IPS-NIHi7 (cell line): Measurements from ENCODE around the gene EVL.
"Not testable (repeated sequence)": the region's sequence is repeated elsewhere in the genome, so short reads cannot be mapped to it uniquely, and the experiment has no call there.

Experiments used
- DNase-seq: peaks from one replicate; pipeline ENCODE4 v3.0.0; 2012; ENCODE audit warnings: mixed read lengths; ENCODE audit errors: extremely low spot score

Gene EVL

GRCh38 chr14:100065111-100065871 is at the start of gene EVL:
TSS of gene EVL (plus strand) at chr14:100065422. CDS start at chr14:100065501, 79 bp downstream.
- no peak for DNase-seq

GRCh38 chr14:100017553-100017952 is 47.7 kb upstream of the EVL start:
- DNase-seq, result no peak

GRCh38 chr14:100018054-100018453 is 47.2 kb upstream of the EVL start:
- DNase-seq, result no peak

DNA sequence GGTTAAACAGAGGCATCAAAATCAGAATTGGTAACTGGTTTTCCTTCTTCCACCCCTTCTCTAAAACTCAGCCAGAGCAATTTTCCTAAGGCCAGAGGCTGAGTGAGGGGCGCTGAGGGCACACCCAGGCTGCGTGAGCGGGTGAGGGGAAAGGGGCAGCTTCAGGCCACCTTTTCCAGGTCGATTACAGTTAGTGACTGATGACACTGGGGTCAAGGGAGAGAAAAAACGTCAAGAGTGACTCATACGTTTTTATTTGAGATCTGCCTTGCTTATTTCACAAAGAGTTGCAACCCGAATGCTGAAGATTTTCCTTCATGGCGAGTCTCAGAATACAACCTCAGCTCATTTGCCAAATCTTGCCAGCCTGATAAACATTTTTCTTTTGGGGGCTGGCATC is 46.7 kb upstream of the EVL start:
- no peak for DNase-seq

DNA sequence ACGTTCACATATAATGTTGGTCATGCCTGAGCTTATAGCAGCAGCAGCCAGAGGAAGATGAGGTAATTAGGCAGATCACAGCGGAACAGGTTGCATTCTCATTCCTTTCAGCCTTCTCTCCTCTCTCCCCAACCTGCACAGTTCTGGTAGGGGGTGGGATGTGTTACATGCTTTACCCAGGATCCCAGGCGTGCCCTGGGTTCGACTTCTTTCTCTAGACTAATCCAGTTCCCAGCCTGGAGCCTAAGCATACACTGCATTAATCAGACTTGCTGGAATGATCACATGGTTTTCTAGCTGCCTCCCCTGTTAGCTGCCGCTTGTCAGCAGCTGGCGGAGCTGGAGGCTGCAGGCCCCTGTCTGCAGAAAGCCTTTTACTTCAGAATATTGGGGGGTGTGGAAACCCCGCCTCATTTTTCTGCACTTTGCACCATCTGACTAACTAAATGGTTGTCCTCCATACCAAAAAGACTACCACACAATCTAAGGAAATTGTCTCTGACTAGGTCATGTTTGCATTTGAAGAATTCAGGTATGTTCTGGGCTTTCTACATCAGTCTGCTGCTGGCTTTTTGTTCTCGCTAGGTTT is 46.0 kb upstream of the EVL start:
- DNase-seq, result no peak

GRCh38 chr14:100020629-100021028 is 44.6 kb upstream of the EVL start:
- no peak for DNase-seq

DNA sequence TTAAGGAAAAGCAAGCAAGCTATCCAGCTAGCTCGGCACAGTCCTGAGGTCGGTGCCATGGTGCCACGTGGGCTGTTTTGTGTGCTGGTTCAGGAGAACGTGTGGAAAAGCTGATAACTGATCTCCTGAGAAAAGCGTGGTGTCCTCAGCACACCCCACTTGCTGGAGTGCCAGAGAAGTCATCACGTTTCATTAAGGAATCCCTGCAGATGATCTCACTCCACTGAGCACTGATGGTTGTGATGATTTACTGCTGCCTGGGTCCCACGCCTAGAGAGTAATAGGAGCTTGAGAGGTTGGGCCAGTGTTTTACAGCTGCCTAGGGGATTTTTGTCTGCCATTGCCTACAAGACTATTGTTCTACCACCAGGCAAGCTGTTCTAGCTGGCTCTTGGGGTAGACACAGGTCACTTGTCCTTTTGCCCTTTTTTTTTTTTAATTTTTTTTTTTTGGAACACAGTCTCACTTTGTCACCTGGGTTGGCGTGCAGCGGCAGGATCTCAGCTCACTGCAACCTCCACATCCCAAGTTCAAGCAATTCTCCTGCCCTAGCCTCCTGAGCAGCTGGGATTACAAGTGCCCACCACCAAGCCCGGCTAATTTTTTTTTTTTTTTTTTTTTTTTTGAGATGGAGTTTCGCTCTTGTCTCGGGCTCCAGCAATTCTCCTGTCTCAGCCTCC is 42.3 kb upstream of the EVL start:
- DNase-seq, result no peak

DNA sequence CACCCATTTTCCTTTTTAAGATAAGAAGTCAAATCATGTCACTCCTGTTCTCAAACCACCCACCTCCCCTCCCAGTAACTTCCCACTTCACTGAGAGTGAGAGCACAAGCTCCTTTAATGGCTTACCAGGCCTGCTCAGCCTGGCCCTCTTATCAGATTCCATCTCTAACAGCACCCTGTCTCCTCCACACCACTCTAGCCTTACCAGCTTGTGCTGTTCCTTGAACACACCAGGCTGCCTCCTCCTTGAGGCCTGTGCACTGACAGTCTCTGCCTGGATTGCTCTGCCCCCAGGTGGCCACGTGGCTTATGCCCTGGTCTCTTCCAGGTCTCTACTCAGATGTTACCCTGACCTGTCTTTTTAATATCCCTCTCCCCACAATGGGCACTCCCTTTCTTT is 40.1 kb upstream of the EVL start:
- peak; percentile 80 for DNase-seq

- DNase-seq, result no peak
Measured at GRCh38 chr14:100027771-100028490, 37.3 kb upstream of the EVL start.

DNA sequence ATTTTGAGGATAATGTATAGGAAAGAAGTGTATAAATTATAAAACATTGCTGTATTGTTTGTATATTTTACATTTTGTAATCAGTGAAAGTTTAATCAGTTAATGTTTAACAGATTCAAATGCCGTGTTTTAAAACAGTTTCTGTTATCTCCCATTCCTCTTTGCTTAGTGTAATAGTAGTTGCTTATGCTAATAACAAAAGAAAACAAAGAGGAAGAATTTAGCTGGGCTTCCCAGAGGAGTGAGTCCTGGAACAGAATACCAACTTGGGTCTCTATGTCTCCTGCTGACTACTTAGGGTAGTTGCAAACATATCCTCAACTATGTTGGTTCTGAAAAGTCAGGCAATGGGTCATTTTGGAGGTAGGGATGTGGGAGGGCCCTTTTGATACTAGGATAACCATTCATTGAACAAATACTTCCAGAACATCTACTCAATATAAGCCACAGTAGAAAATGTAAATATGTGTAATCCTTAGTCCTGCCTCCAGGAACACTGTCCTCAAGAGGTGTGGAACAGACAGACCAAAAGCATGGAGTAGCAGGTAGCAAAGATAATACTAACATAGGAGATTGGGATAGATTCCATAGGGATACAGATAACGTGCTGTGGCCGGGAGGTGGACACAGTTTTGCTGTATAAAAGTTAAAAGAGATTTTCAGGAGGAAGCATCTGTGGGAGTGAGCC is 36.1 kb upstream of the EVL start:
- no peak for DNase-seq

DNA sequence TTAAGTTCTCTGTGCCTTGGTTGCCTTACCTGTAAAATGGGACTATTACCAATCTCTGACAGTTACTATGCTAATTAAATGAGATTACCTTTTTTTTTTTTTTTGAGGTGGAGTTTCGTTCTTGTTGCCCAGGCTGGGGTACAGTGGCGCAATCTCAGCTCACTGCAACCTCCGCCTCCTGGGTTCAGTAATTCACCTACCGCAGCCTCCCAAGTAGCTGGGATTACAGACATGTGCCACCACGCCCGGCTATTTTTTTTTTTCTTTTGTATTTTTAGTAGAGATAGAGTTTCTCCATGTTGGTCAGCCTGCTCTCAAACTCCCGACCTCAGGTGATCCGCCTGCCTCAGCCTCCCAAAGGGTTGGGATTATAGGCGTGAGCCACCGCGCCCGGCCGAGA is 35.2 kb upstream of the EVL start:
- not testable (repeated sequence) for DNase-seq

DNA sequence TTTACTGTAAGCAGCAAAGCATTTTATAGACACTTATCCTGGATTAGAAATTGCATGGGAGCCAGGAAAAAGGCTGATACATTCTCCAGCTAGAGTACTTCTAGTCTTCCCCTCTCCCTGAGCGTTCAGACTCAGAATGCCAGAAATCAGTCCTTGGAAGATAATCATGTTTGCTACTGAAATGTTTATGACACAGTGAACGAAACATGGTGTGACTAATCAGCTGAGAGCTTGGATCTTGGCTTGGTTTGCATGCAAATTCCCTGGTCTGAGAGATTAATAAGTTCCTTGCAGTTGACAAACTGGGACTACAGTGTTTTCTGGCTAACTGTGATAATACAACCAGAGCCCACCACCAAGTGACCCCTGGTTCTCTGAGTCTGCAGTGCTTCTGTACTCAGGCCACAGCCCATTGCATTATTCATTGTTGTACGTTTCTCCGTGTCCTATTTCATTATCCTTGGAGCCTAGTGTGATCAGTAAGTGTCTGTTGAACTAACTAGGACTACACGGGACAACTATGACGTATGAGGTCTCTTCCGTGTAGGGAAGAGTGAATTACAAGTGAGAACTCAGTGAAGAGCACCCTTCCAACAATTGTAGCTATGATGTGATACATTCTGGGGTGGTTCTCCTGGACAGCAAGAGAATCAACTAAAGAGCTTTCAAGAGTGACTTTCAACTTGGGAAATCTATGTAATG is 34.6 kb upstream of the EVL start:
- no peak for DNase-seq

DNA sequence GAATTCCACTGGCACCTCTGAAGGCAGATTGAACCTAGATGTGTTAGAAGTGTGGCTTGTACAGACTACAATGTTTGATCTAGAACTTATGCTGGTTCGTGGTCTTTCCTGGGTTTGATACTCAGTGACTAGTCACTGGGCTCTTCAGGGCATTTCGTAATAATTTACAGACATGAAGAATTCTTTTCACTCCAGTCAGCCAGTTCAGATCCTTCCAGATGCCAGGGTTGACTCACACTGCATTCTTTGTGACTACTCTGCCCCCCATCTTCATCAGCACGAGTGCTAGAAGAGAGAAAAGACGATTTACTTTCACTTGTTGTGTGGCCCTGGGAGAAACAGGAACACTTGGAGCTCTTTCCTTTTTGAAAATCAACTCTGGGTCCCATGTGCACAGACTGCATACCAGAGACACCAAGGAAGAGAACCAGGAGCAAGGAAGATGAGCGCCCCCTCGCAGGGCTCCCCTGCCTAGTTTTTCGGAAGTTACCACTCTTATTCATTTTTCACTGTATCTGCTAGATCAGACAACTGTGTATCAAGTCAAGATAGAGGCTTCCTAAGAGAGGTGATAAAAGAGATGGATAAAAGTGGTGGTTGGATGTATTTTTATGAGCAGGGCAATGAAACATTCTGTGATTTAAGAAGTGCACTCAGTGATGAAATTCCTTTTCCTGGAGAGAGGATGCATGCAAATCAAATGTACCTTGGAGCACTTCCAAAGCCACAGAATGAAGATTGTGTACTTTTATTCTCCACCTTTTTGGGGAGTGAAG is 33.5 kb upstream of the EVL start:
- DNase-seq, result no peak

GRCh38 chr14:100032738-100033137 is 32.5 kb upstream of the EVL start:
- DNase-seq, result no peak

GRCh38 chr14:100033347-100034075 is 31.7 kb upstream of the EVL start:
- DNase-seq, result no peak

DNA sequence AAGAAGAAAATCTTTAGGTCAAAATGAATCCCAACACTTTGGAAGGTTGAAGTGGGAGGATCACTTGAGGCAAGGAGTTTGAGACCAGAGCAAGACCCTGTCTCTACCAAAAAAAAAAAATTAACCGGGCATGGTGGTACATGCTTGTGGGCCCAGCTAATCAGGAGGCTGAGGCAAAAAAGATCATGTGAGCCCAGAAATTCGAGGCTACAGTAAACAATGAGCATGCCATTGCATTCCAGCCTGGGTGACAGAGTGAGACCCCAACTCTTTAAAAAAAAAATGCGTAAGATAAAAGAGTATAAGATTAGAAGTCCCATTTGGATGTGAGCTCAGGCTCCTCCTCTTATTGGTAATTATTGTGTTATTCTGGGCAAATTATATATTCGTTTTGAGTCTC is 30.8 kb upstream of the EVL start:
- no peak for DNase-seq

GRCh38 chr14:100034961-100035500 is 30.2 kb upstream of the EVL start:
- DNase-seq, result no peak

DNA sequence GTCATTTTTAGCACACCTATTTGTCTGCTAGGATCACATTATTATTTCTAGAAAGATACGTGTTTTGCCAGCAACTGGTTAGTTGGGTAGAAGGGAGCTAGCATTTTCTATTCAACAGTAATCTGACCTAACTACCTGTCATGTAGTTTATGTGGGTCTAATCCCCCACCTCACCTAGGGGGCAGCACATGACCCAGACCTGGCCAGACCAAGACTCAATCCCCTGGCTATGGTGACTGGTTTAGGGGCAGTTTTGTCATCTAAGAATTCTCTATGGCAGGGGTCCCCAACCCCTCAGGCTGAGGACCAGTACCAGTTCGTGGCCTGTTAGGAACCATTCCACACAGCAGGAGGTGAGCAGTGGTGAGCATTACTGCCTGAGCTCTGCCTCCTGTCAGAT is 29.5 kb upstream of the EVL start:
- peak; percentile 43 for DNase-seq

DNA sequence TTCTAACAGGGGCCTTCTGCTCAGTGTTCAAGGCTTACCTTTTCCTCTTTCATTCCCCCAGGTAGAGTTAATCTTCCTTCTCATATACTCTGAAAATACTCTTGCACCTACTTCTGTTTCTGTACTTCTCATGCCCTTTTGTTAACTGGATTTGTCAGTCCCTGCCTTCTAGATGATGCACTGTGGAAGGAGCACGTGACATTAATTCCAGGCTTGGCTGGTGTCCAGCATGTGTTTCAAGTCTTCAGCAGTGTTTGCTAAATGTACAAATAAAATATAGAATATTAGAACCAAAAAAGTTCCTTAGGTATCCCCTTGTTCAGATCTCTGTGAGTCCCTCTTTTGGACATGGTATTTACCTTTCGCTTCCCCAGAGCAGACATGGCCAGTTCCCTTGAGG is 27.9 kb upstream of the EVL start:
- DNase-seq, result no peak
